HG03139 (cell line): ENCODE measurements around the gene DOCK9.

ENCODE experiments used
- ATAC-seq: cut with Tn5 transposase; IDR thresholded peaks from one replicate; pipeline ENCODE4 v1.9.1; 2021; ENCODE audit not compliant: unreplicated experiment

The DOCK9 gene

DNA sequence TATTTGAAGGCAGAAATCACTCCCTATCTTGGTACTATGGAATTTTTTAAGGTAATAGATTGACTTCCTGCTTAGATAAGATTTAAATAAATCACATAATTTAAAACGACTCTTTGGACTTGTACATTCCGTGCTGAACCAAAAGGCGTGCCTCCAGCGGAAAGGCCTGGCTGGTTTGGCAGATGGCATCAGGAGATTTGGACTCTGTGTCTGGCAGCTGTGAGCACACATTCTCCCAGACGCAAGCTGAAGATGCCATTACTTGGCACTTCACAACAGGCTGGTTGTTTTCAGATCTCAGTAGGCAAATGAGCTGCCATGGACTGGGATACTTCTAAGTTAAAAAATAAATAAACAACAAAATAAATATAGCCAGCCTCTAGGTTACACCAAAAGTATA, 120.9 kb downstream of the DOCK9 start:
- no peak for ATAC-seq

DNA sequence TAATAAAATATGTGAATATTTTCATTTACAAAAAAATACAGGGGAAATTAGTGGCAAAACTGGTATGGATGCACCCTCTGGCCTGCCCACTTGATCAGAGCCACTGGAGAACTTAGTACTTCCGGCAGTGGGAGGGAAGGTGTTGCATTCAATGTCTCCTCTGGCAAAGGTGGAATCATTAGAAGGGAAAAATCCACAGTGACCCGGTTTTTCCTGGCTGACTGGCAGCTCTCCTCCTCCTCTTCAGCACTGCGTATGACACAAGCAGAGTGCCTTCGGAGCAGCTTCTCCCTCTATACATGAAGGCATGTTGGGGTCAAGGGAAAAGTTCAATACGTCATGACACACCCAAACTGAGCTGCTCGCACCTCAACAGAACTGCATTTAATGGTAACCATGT, 123.4 kb downstream of the DOCK9 start:
- ATAC-seq, result no peak

DNA sequence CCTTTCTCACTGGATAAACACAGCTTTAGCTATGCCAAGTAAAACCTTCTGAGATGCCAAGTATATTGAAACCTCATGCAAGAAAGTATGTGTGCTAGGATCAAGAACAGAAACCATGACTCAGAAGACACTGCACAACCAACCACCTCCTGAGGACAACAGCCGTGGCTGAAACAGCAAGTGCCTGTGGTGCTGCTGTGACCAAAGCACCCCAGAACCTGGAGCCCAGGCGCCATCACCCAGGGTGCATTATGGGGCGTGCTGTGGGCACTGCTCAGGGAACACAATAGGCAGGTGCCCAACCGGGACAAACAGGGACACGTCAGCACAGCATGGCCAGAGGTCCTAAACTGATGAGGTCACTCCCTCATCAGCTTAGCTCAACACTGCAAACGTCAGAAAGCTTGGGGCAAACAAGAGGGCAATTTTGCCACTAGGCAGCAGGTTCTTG, 124.1 kb downstream of the DOCK9 start:
- ATAC-seq, result peak; percentile 98

DNA sequence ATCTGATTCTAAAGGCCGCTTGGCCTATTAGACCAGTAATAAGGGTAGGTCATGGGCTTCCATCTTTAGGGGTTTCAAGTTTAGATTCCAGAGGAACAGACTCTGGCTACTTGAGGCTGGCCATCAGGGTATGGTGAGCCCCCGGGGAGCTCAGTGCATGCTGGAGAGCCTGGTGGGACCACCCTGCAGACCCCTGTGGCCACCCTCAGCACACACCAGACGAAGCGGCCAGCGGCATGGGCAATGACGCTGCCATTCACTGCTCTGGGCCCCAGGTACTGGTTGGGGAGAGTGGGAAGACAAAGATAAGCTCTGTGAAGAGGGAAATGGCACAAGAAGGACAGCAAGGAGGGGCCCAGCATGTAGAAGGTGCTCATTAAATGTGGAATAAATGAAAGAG, 126.6 kb downstream of the DOCK9 start:
- no peak for ATAC-seq

DNA sequence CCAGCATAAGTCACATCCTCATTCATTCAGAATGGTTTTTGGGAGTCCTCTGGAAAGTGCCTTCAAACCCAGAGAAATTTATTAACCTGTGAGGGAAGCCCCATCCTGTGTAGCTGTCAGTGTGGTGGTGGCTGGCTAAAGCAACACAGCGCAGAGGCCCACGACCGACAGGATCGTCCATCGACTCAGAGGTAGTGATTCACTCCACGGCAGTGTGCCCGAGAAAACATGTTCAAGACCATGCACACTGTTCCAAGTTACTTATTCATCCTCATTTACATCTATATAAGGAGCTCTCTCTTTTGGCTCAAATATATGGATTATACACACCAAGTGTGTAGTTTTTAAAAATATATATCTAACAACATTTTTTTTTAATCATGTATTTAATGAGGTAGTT, 129.1 kb downstream of the DOCK9 start:
- no peak for ATAC-seq

DNA sequence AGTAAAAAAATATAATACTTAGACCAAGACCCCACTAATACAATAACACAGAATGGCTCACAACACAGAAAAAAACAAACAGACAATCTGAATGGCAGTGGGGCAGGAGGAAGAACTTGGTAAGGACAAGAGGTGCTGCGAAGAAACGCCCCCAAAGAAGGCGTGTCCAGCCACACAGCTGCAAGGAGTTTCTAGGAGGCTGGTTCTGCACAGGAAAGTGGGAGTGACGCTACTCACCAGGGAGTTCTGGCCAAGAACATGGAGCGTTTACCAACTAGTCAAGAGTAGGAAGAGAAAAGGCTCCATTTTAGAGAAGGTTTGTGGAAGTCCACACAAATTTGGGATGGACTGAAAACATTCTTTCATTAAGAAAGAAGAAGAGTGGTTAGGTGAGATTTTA, 130.1 kb downstream of the DOCK9 start:
- ATAC-seq, result no peak

DNA sequence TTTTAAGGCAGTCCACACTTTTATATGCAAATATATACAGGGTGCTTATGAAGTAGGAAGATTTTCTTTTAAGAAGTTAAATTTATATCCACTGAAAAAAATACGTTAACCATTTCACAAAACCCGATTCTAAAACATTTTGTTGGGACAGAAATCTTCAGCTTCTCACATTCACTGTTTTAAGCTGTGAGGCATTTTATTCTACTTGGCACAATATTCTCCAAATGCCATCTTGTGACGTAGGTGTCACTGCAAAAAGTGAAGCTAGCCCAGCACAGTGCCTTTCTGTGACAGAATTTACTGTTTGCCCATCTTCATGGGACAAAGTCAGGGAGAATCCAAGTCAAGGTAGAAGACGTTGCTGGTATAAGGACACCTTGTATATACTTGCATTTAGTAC, 130.9 kb downstream of the DOCK9 start:
- ATAC-seq, result no peak

DNA sequence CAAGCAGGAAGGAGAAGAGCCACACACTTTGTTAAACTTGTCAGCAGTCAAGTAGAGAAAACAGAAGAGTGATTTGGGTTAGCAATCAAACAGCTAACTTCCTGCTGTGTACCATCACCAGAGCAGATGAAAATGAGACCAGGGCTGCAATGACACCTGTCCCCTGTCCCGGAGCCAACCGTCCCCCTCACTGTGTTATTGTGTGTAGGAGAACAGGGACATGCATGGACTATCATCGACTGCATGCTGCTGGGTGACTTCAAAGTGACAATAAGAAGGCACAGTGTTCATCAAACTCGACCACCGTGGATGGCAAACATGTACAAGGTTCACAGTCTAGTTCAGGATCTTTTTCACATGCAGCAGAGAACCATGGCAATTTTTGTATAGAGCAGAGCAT, 131.3 kb downstream of the DOCK9 start:
- no peak for ATAC-seq

DNA sequence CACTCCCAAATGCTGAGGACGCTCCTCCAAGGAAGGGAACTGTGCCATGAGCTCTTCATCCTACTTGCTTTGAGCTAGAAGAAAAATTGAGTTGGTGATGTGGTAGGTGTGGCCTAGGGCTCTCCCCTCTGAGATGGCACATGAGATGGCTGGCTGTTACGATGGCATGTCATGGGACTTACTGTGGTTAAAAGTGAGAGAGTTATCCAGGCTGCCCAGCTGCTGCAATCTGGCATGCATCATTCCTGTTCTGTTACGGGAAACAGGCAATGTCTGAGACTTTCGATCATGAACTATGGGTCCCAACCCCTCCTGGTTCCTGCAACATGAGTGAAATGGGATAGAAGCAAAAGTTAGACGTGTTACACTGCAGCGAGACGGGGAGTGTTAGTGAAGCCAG, 132.1 kb downstream of the DOCK9 start:
- ATAC-seq, result no peak

DNA sequence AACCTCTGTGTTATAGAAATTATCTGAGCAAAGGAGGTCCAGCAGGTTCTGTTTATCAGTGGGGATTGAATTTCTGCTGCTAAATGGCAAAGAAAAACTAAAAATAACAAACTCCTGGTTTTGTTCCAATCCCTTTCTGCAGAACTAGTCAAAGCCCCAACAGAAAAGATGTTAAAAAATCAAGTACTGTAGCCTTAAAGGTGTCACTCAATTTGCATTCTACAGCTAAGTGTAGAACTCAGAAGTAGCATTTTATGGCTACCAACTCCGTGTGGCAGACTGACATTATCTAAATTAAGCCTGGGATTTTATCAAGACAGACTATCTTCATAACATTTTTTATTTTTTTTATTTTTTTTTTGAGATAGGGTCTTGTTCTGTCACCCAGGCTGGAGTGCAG, 133.8 kb downstream of the DOCK9 start:
- ATAC-seq, result no peak

DNA sequence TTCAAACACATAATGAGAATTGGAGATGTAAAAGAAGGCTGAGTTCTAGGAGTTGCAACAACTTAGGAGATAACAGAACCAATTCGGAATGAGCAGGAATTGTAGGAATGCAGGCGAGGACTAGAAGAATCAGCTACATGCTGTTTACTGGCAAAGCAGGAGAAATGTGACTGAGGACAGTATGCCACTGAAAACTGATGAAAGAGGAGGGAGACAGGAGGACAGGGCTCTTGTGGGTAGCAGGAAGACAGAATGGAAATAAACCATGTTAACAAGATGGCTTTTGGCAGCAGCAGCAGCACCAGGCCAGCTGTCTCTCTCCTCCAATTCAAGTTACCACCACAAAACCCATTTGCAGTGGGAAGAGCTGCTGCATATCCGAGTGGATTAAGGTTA, 134.4 kb downstream of the DOCK9 start:
- ATAC-seq, result no peak

DNA sequence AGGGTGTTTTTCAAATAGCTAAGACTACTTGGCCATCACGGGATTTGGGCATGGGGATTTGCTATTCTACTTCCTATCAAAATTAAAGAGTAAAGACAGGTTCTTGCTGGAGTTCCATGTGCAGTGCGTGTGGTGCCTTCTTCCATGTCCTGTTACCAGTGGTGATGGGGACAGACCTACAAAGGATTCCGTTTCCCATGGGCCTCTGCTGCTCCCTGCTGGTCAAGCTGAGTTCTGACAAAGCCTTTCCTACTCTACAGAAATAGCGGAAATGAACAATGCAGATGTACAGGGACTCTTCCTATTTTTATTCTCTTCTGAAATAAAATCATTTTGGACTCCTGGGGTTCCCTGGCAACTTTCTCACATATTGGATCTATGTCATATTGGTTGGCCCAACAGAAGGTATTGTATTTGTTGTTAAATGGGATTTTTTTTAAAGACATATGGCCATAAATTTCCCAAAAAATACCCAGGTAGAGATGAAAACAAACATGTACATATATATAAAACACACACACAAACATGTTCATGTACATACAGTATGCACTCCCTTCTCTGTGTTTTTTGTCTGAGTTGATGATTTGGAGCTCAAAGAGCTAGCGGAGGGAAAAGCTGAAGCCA, 134.9 kb downstream of the DOCK9 start:
- ATAC-seq, result peak; percentile 73

DNA sequence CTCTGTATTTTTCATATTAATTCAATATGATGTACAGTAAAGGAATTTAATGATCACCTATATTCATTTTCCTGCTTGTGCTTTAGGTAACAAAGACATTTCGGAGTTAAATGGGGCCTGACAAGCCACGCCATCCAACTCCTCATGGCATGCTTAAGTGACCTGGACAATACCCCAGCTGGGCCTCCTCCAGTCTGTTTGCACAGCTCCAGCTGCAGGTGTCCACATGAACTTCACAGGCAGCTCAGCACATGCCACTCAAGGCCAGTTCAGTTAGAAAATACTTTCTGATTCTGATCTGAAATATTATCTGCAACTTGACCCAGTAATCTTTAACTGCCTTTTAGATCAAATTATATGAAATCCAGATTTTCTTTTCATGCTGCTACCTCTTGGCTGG, 135.8 kb downstream of the DOCK9 start:
- no peak for ATAC-seq

DNA sequence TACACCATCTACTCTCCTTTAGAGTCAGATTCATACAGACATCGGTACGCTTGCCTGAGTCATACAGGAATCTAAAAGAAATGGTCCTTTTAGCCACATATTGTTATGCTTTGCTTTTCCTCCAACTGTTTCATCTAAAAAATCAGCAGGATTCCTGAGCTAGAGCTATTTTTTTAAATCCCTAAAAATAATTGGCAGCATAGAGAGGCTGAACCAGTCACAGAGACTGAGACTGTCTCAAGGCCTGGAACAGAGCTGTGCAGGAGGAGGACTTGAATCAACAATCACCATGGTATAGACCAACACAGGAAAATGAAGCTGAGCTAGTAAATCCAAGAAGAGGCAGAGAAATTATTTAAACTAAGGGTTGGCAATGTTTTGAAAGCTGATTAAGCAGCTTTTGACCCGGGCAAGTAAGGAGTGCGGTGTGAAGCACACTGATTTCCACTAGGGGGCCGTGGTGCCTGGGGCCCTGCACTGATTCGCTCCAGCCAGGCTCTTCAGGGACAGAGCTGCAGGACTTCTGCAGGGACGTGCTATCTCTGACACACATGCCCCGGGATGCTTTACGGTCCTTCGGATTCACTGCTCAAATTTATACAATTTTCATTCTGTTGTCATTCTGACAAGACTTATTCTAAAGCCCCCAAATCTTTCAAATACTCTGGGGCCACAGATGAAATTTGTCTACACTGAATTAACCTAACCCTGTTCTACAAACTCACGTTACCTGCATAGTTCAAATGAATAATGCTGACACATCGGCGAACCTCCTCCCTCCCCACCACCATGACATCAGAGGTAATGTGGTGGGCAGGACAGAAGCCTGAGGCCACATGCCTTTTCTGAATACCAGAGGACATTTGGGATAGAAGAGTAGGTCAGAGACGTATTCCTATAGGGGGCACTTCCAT, 137.8 kb downstream of the DOCK9 start:
- ATAC-seq, result peak; percentile 91

DNA sequence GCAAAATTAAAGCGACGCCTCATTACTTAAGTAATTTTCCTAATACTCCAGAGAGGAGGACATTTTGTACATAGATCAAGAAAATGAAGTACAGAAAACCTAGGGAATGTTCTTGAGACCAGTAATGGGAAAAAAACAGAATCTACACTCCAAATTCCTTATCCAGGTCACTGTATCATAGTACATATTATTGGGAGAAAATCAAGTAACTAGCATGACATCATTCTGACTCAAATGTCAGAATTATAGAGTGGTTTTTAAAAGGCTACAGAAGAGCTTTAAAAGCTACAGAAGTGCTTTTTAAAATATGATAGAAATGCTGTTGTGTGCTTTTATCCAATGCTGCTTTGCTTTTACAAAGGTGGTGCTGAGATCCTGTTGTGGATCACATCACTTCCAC, 139.1 kb downstream of the DOCK9 start:
- no peak for ATAC-seq

DNA sequence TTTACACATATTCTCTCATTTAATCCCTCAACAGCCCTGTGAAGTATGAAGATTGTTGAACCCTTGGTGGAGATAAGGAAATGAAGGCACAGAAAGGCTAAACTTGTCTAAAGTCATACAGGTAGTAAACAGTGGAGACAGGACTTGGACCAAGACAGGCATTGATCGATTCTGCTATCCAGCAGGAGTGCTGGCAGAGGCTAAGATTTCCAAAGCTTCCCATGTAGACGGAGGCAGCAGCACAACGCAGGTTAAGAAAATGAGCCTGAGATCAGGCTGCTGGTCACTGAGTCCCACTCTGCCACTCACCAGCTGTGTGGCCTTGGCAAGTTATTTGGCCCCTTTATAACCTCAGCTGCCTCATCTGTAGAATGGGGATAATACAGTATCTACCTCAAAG, 140.0 kb downstream of the DOCK9 start:
- no peak for ATAC-seq

DNA sequence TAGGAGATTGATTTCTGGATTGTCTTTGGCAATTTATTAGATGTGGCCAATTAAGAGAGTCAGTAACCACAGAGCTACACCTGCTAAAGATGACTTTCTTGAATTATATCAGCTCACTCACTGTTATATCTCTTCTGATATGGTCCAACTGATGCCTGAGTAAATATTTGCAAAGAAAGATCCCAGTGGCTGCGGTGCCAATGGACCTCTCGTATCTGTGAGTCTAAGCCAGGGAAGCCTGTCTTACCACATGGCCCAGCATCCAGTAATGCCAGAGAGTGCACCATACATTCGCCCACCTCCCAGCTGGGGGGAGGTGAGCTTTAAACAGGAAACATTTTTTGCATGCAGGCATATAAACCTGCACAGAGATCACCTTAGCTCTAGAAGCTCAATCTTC, 142.7 kb downstream of the DOCK9 start:
- no peak for ATAC-seq

DNA sequence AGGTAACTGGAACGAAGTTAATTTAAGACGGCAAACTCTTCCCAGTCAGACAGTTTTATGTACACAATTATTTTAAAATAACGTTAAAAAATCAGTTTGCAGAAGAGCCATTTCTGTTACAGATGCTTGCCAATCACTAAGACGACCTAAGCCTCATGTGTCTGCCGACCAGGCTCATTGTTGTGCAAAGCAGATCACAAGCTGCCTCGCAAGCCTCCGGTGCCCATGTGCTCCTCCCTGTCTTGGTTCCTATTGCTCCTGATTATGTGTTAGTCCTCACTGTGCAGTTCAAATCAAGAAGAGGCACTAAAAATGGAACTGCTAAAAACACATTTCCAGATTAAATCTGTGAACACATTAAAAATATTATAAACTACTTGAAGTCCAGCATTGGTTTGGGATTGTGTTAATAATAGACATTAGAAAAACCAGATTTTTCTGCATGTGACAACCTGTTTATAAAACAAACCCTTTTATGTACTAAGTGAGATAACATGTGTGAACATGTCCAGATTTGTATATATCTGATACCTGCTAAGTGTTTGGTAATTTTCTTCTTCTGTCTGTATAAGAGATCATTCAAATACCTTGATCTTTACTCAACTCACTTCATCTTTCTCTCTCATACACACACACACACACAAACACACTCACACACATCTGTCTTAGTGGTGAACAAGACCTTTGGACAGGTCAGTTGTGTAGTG, 143.5 kb downstream of the DOCK9 start:
- no peak for ATAC-seq

DNA sequence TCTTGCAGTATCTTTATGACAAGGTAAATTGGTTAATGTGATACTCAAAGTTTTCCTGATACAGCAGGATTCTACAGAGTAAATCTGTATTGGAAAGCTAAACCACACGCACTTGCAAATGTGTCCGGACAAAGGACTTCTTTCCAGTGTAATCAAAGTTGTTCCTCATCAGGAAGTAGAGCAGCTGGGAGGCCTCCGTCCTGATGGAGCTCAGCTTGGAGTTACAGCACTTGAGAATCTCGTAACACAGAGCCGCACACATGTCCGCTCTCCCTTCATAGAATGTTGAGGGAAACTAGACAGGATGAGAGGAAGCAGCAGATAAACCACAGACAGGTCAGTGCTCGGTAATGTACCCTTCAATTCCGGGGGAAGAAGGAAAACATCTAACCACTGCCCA, 146.6 kb downstream of the DOCK9 start:
- ATAC-seq, result no peak

DNA sequence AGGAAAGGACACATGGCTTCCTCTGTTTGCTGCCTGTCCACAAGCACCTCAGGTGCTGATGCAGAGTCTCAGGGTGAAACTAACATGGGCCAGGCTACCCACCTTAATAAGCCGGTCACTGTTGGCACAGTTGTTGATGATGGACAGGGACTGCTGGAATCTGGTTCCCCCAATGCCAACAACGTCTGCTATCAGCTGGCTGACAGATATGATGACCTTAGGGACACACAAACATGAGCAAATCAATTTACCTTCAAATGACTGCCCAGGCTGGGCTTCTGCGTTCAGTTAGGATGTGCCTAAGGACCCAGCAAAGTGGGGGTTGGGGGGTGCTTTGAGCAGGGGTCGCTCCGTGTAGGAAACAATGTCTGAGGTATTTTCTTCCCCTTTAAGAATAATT, 148.3 kb downstream of the DOCK9 start:
- ATAC-seq, result no peak

DNA sequence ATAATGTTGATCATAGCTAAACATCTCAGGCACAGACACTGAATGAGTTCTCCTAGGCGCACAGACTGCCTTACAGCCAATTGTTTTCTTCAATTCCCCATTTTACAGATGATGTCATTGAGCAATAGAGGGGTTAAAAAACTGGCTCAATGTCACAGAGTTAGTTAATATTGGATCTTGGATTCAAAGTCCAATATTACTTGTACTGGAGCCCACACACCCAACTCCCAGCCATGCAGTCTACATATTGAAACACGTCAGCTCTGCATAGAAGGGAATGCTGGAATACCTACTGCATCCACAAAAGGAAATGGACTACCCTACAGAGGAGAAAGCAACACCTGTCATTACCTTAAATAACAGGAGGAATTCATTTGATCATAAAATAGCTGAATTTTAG, 149.2 kb downstream of the DOCK9 start:
- ATAC-seq, result no peak

DNA sequence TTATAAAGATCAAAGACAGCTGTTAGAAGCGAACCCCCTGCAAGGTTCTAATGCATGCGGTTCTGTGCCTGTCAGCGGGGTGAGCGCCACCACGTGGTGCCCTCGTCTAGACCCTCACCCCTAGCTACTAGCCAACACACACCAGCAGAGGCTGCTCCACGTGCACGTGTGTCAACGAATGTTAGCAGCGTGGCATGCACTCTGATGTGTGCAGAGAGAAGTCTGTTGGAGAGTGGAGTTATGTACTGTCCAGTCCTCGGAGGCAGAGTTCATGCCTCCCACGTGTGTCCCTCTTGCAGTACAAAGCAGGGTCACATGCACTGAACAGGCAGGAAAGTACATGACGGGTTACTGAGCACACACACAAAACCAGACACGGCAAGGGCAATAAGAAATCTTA, 150.4 kb downstream of the DOCK9 start:
- ATAC-seq, result no peak
